H9 (cell line): ENCODE data around the gene TMEM132C. TPM values are rescaled to one million over a fixed set of nuclear protein-coding genes. Genes with fewer than 3 reads are reported as not detected.

ENCODE experiments used
- DNase-seq: peaks from one replicate; pipeline ENCODE4 v3.0.0-alpha.2; 2017
- H2AFZ ChIP-seq: one replicate; pipeline ENCODE4 v1.6.1; 2013; ENCODE audit warnings: mild to moderate bottlenecking, low read length, control low read depth, moderate library complexity
- H2AK5ac ChIP-seq: 2 replicates; pipeline ENCODE4 v1.6.1; 2013; ENCODE audit warnings: low read length, control low read depth, mixed read lengths; ENCODE audit not compliant: insufficient read length
- H2BK120ac ChIP-seq: one replicate; pipeline ENCODE4 v1.6.1; 2013; ENCODE audit warnings: low read depth, mild to moderate bottlenecking, low read length, control low read depth, inconsistent platforms; ENCODE audit not compliant: poor library complexity, severe bottlenecking
- H2BK12ac ChIP-seq: 2 replicates; pipeline ENCODE4 v1.6.1; 2013; ENCODE audit warnings: low read length, control low read depth, mixed read lengths, low read depth; ENCODE audit not compliant: insufficient read length
- H2BK15ac ChIP-seq: 2 replicates; pipeline ENCODE4 v1.6.1; 2013; ENCODE audit warnings: low read depth, low read length, control low read depth
- H2BK20ac ChIP-seq: one replicate; pipeline ENCODE4 v1.6.1; 2013; ENCODE audit warnings: low read depth, mild to moderate bottlenecking, low read length, control low read depth, inconsistent platforms; ENCODE audit not compliant: poor library complexity, severe bottlenecking
- H2BK5ac ChIP-seq: 2 replicates; pipeline ENCODE4 v1.6.1; 2013; ENCODE audit warnings: low read length, control low read depth, mixed read lengths; ENCODE audit not compliant: insufficient read length
- H3K14ac ChIP-seq: 2 replicates; pipeline ENCODE4 v1.6.1; 2013; ENCODE audit warnings: low read length, control low read depth; ENCODE audit not compliant: insufficient read depth
- H3K18ac ChIP-seq: 2 replicates; pipeline ENCODE4 v1.6.1; 2013; ENCODE audit warnings: low read depth, mild to moderate bottlenecking, mixed read lengths, low read length, control low read depth; ENCODE audit not compliant: insufficient read length
- H3K23ac ChIP-seq: 2 replicates; pipeline ENCODE4 v1.6.1; 2013; ENCODE audit warnings: low read length, control low read depth, mixed read lengths, low read depth; ENCODE audit not compliant: insufficient read length
- H3K23me2 ChIP-seq: 2 replicates; pipeline ENCODE4 v1.6.1; 2013; ENCODE audit warnings: low read depth, mild to moderate bottlenecking, mixed read lengths, low read length, control low read depth; ENCODE audit not compliant: insufficient read length, poor library complexity, severe bottlenecking
- H3K27ac ChIP-seq: 2 replicates; pipeline ENCODE4 v1.5.1; 2013; ENCODE audit warnings: low read length, control low read depth, mixed read lengths, low read depth; ENCODE audit not compliant: insufficient read length
- H3K27me3 ChIP-seq: 2 replicates; pipeline ENCODE4 v1.6.1; 2013; ENCODE audit warnings: low read length, control low read depth, inconsistent platforms; ENCODE audit not compliant: insufficient read depth
- H3K4ac ChIP-seq: 2 replicates; pipeline ENCODE4 v1.6.1; 2013; ENCODE audit warnings: low read depth, mild to moderate bottlenecking, control low read depth, inconsistent platforms, low read length, moderate library complexity
- H3K4me1 ChIP-seq: 2 replicates; pipeline ENCODE4 v1.6.1; 2013; ENCODE audit warnings: low read length, control low read depth, inconsistent platforms; ENCODE audit not compliant: insufficient read depth
- H3K4me2 ChIP-seq: 2 replicates; pipeline ENCODE4 v1.6.1; 2013; ENCODE audit warnings: low read length, control low read depth, mixed read lengths; ENCODE audit not compliant: insufficient read length, insufficient read depth
- H3K56ac ChIP-seq: 2 replicates; pipeline ENCODE4 v1.6.1; 2013; ENCODE audit warnings: low read depth, mild to moderate bottlenecking, mixed read lengths, low read length, control low read depth; ENCODE audit not compliant: insufficient read length
- H3K79me1 ChIP-seq: 2 replicates; pipeline ENCODE4 v1.6.1; 2013; ENCODE audit warnings: low read depth, mild to moderate bottlenecking, moderate library complexity, low read length, control low read depth, inconsistent platforms; ENCODE audit not compliant: insufficient read depth, poor library complexity, severe bottlenecking
- H3K79me2 ChIP-seq: 2 replicates; pipeline ENCODE4 v1.6.1; 2013; ENCODE audit warnings: low read length, control low read depth, inconsistent platforms; ENCODE audit not compliant: insufficient read depth
- H3K9ac ChIP-seq: 2 replicates; pipeline ENCODE4 v1.6.1; 2013; ENCODE audit warnings: low read length, control low read depth, mixed read lengths; ENCODE audit not compliant: insufficient read length; ENCODE audit errors: extremely low read depth
- H3K9me3 ChIP-seq: one replicate; pipeline ENCODE4 v1.6.1; 2013; ENCODE audit warnings: low read depth, low read length, inconsistent platforms; ENCODE audit not compliant: control insufficient read depth
- H3T11ph ChIP-seq: one replicate; pipeline ENCODE4 v1.6.1; 2013; ENCODE audit warnings: mild to moderate bottlenecking, low read length, control low read depth, inconsistent platforms
- H4K20me1 ChIP-seq: one replicate; pipeline ENCODE4 v1.6.1; 2013; ENCODE audit not compliant: control insufficient read depth, insufficient read length, insufficient read depth
- H4K5ac ChIP-seq: 2 replicates; pipeline ENCODE4 v1.6.1; 2013; ENCODE audit warnings: low read depth, mild to moderate bottlenecking, mixed read lengths, low read length, control low read depth; ENCODE audit not compliant: insufficient read length
- H4K8ac ChIP-seq: replicated peaks from 2 replicates; pipeline ENCODE4 v1.6.1; 2013; ENCODE audit warnings: low read length, control low read depth, mixed read lengths, low read depth; ENCODE audit not compliant: insufficient read length
- H4K91ac ChIP-seq: 2 replicates; pipeline ENCODE4 v1.6.1; 2013; ENCODE audit warnings: low read depth, mild to moderate bottlenecking, moderate library complexity, mixed read lengths, low read length, control low read depth; ENCODE audit not compliant: insufficient read length
- H3K27ac Mint-ChIP-seq, 3 experiments: 2 replicates in 2 of 3; 3 replicates in 1 of 3; pipeline ENCODE4 v1.8.0; 2020 to 2021; ENCODE audit warnings: mixed read lengths in 3 of 3, mild to moderate bottlenecking in 1 of 3, moderate library complexity in 1 of 3
- H3K27me3 Mint-ChIP-seq: 2 replicates; pipeline ENCODE4 v1.8.0; 2021; ENCODE audit warnings: low read depth, mild to moderate bottlenecking, moderate library complexity, mixed read lengths
- H3K36me3 Mint-ChIP-seq, 3 experiments: 2 replicates in 2 of 3; 3 replicates in 1 of 3; pipeline ENCODE4 v1.8.0; 2020 to 2021; ENCODE audit warnings: low read depth in 3 of 3, mixed read lengths in 3 of 3; ENCODE audit not compliant: insufficient read depth in 1 of 3
- H3K4me1 Mint-ChIP-seq, 2 experiments: 2 replicates each; pipeline ENCODE4 v1.8.0; 2020; ENCODE audit warnings: mixed read lengths in 2 of 2
- H3K4me3 Mint-ChIP-seq, 2 experiments: 2 replicates in 1 of 2; 3 replicates in 1 of 2; pipeline ENCODE4 v1.8.0; 2020 to 2021; ENCODE audit warnings: mild to moderate bottlenecking in 2 of 2, mixed read lengths in 2 of 2, moderate library complexity in 1 of 2
- H3K9me3 Mint-ChIP-seq, 2 experiments: 2 replicates in 1 of 2; 3 replicates in 1 of 2; pipeline ENCODE4 v1.8.0; 2020; ENCODE audit warnings: mild to moderate bottlenecking in 2 of 2, mixed read lengths in 2 of 2, moderate library complexity in 1 of 2
- WGBS: extraction: QIAGEN DNeasy Blood & Tissue Kit; methylation state at CpG from one replicate; pipeline ENCODE4 v1.1.7; 2013; ENCODE audit warnings: missing lambda C conversion rate, low lambda C conversion rate, mixed read lengths; ENCODE audit not compliant: insufficient read length; ENCODE audit errors: extremely low coverage; 5-methylcytosine and 5-hydroxymethylcytosine counted together
- total RNA-seq: library from RNA; stranded (reverse); gene quantifications from 2 replicates; pipeline ENCODE4 v1.2.1, GENCODE V29; 2021
- TF ChIP-seq, protein P1 (sequence below): fragments of 200-600 bp; sonication (generic); conservative IDR thresholded peaks from 3 replicates; pipeline ENCODE4 v1.8.0; 2021; ENCODE audit warnings: antibody characterized with exemption, mild to moderate bottlenecking

The TMEM132C gene
- total RNA-seq, 1 experiment from 2014 or later: 0.22 TPM

DNA sequence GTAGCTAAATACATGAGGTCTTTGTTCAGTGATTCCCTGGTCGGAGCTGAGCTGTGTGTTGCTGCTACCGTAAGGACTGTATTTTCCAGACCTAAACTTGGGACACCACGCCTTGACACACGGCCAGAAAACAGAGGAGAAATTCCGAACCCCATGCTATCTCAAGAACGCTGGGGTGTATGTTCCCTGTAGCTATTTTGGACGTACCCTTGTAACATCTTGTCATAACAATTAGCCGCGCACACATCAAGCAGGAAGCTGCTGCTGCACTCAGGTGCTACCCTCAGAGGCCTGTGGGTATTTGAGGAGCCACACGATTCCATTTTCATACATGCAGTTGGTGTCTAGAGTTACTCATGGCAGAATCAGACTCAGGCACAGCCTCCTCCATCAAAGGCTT, 255.0 kb downstream of the TMEM132C start:
- H3K27ac ChIP-seq: no peak overlapping the region
- TF ChIP-seq, protein P1, sequence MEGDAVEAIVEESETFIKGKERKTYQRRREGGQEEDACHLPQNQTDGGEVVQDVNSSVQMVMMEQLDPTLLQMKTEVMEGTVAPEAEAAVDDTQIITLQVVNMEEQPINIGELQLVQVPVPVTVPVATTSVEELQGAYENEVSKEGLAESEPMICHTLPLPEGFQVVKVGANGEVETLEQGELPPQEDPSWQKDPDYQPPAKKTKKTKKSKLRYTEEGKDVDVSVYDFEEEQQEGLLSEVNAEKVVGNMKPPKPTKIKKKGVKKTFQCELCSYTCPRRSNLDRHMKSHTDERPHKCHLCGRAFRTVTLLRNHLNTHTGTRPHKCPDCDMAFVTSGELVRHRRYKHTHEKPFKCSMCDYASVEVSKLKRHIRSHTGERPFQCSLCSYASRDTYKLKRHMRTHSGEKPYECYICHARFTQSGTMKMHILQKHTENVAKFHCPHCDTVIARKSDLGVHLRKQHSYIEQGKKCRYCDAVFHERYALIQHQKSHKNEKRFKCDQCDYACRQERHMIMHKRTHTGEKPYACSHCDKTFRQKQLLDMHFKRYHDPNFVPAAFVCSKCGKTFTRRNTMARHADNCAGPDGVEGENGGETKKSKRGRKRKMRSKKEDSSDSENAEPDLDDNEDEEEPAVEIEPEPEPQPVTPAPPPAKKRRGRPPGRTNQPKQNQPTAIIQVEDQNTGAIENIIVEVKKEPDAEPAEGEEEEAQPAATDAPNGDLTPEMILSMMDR: no peak
- Mint-ChIP-seq H3K27me3 (peaks cover 31% of the 10 kb centered on the region), H3K9me3 (peaks cover 9 to 15% of the 10 kb centered on the region in 2 experiments), H3K4me1 (no peaks in the 10 kb centered on the region), H3K27ac (no peak overlapping the region), H3K36me3 (peaks cover 0 to 15% (median 12%) of the 10 kb centered on the region in 3 experiments; a peak in 4 of 7 replicates), H3K4me3 (no peak overlapping the region)
- no peaks in the 10 kb centered on the region for H3K27me3 ChIP-seq
- H3K9me3 ChIP-seq: peaks cover 10% of the 10 kb centered on the region
- no peak overlapping the region for H3K9ac ChIP-seq
- no peak overlapping the region for H2BK15ac ChIP-seq
- no peaks in the 10 kb centered on the region for H3K79me1 ChIP-seq
- no peak overlapping the region for H4K91ac ChIP-seq
- no peak overlapping the region for H3K4me2 ChIP-seq
- no peak overlapping the region for H2AK5ac ChIP-seq
- no peaks in the 10 kb centered on the region for H4K20me1 ChIP-seq
- no CpG with 5 or more reads among the region's 10 CpGs for WGBS
- no peak overlapping the region for H2BK20ac ChIP-seq
- no peak overlapping the region for H2BK12ac ChIP-seq
- H4K8ac ChIP-seq: no peak overlapping the region
- H4K5ac ChIP-seq: no peak overlapping the region
- no peaks in the 10 kb centered on the region for H3K79me2 ChIP-seq
- H3K14ac ChIP-seq: no peak overlapping the region
- DNase-seq: no peak
- no peaks in the 10 kb centered on the region for H3K23me2 ChIP-seq
- no peak overlapping the region for H3K4ac ChIP-seq
- no peaks in the 10 kb centered on the region for H3K4me1 ChIP-seq
- no peak overlapping the region for H3K23ac ChIP-seq
- H3K18ac ChIP-seq: no peak overlapping the region
- no peak overlapping the region for H2AFZ ChIP-seq
- H2BK120ac ChIP-seq: no peak overlapping the region
- no peak overlapping the region for H3T11ph ChIP-seq
- H3K56ac ChIP-seq: no peak overlapping the region
- no peak overlapping the region for H2BK5ac ChIP-seq
